Thoracic aorta (tissue), 2 donors: ENCODE data around the gene SLC25A26. TPM values are rescaled to one million over a fixed set of nuclear protein-coding genes. Genes with fewer than 3 reads are reported as not detected.
"Not testable (repeated sequence)": the region's sequence is repeated elsewhere in the genome, so short reads cannot be mapped to it uniquely, and the experiment has no call there.

ENCODE experiments used
- ATAC-seq: fragments of 150-250 bp; one replicate; pipeline ENCODE4 v1.8.0; 2017; ENCODE audit warnings: low read depth; ENCODE audit not compliant: insufficient number of reproducible peaks, low FRiP score
- DNase-seq: peaks from one replicate; pipeline ENCODE4 v3.0.0-alpha.2; 2020; ENCODE audit warnings: low spot score
- H3K27ac ChIP-seq, 2 donors: fragments of 200-600 bp; sonication (generic); 1 replicate in 1 of 2; 2 replicates in 1 of 2; pipeline ENCODE4 v1.5.1; 2016; ENCODE audit warnings: mild to moderate bottlenecking in 2 of 2, moderate library complexity in 2 of 2
- H3K27me3 ChIP-seq: fragments of 200-600 bp; sonication (generic); replicated peaks from 2 replicates; pipeline ENCODE4 v1.6.0; 2016; ENCODE audit warnings: mild to moderate bottlenecking; ENCODE audit not compliant: insufficient read depth
- H3K36me3 ChIP-seq: fragments of 200-600 bp; sonication (generic); one replicate; pipeline ENCODE4 v1.5.1; 2016
- H3K4me1 ChIP-seq, 2 donors: fragments of 200-600 bp; sonication (generic); 1 replicate in 1 of 2; 2 replicates in 1 of 2; pipeline versions ENCODE4 v1.5.1 to v1.6.0; 2016; ENCODE audit warnings: low read depth in 2 of 2, mild to moderate bottlenecking in 1 of 2; ENCODE audit not compliant: control insufficient read depth in 1 of 2
- H3K4me3 ChIP-seq: fragments of 200-600 bp; sonication (generic); 2 replicates; pipeline ENCODE4 v1.5.1; 2016; ENCODE audit warnings: mild to moderate bottlenecking
- H3K9me3 ChIP-seq: fragments of 200-600 bp; sonication (generic); 2 replicates; pipeline ENCODE4 v1.5.1; 2016
- CTCF ChIP-seq: fragments of 200-600 bp; sonication (generic); IDR thresholded peaks from one replicate; pipeline ENCODE4 v1.5.1; 2019; ENCODE audit warnings: antibody characterized with exemption
- total RNA-seq, 2 donors: library from RNA; depleted of rRNA; stranded (reverse); fragments of >200 nt; gene quantifications; one replicate each; pipeline versions ENCODE4 v1.1.0 to v1.2.3, GENCODE V29; 2016

Gene SLC25A26
- total RNA-seq, 2 donors from 2014 or later, result 32.5 to 32.8 TPM

- no peak for TF ChIP-seq CTCF
- Histone ChIP-seq H3K27me3 (no peaks in the 10 kb centered on the region), H3K4me1 (no peaks in the 10 kb centered on the region), H3K27ac (no peak overlapping the region), H3K9me3 (no peaks in the 10 kb centered on the region), H3K36me3 (no peaks in the 10 kb centered on the region), H3K4me3 (no peak overlapping the region)
- DNase-seq, result no peak
- no peak for ATAC-seq
Observed at GRCh38 chr3:66279168-66279567, 58.4 kb downstream of the SLC25A26 start.

GRCh38 chr3:66280304-66280703 lies 59.5 kb downstream of the SLC25A26 start:
- ATAC-seq (no peak), DNase-seq (no peak)
- H3K9me3 ChIP-seq, result no peaks in the 10 kb centered on the region
- no peaks in the 10 kb centered on the region for H3K4me1 ChIP-seq
- H3K36me3 ChIP-seq, result no peaks in the 10 kb centered on the region
- no peaks in the 10 kb centered on the region for H3K27me3 ChIP-seq
- no peak for TF ChIP-seq CTCF
- H3K4me3 ChIP-seq, result no peak overlapping the region
- no peak overlapping the region for H3K27ac ChIP-seq

DNA sequence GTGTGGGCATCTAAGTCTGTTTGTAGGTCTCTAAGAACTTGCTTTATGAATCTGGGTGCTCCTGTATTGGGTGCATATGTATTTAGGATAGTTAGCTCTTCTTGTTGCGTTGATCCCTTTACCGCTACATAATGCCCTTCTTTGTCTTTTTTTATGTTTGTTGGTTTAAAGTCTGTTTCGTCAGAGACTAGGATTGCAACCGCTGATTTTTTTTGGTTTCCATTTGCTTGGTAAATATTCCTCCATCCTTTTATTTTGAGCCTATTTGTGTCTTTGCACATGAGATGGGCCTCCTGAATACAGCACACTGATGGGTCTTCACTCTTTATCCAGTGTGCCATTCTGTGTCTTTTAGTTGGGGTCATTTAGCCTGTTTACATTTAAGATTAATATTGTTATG lies 71.1 kb downstream of the SLC25A26 start:
- not testable (repeated sequence) for H3K27me3 ChIP-seq, H3K36me3 ChIP-seq, H3K27ac ChIP-seq, H3K9me3 ChIP-seq, H3K4me1 ChIP-seq, ATAC-seq, DNase-seq, H3K4me3 ChIP-seq

GRCh38 chr3:66297260-66297873 lies 76.6 kb downstream of the SLC25A26 start:
- DNase-seq (no peak), ATAC-seq (no peak)
- H3K27me3 ChIP-seq, result no peaks in the 10 kb centered on the region
- H3K27ac ChIP-seq, result no peak overlapping the region
- H3K36me3 ChIP-seq, result no peaks in the 10 kb centered on the region
- peaks cover 12 to 15% of the 10 kb centered on the region in 2 donors for H3K4me1 ChIP-seq
- H3K9me3 ChIP-seq, result no peaks in the 10 kb centered on the region
- TF ChIP-seq CTCF, result no peak
- H3K4me3 ChIP-seq, result no peak overlapping the region

GRCh38 chr3:66297900-66298299 lies 77.1 kb downstream of the SLC25A26 start:
- DNase-seq, result no peak
- no peaks in the 10 kb centered on the region for H3K36me3 ChIP-seq
- H3K27ac ChIP-seq, result no peak overlapping the region
- H3K4me3 ChIP-seq, result no peak overlapping the region
- no peaks in the 10 kb centered on the region for H3K27me3 ChIP-seq
- TF ChIP-seq CTCF, result no peak
- H3K4me1 ChIP-seq, result peaks cover 12 to 15% of the 10 kb centered on the region in 2 donors
- no peak for ATAC-seq
- no peaks in the 10 kb centered on the region for H3K9me3 ChIP-seq

- Histone ChIP-seq H3K9me3 (no peaks in the 10 kb centered on the region), H3K36me3 (no peaks in the 10 kb centered on the region), H3K4me3 (no peak overlapping the region), H3K4me1 (peaks cover 12 to 15% of the 10 kb centered on the region in 2 donors), H3K27ac (no peak overlapping the region), H3K27me3 (no peaks in the 10 kb centered on the region)
- ATAC-seq (no peak), DNase-seq (no peak)
- TF ChIP-seq CTCF, result no peak
Observed at GRCh38 chr3:66298591-66298990, 77.8 kb downstream of the SLC25A26 start.

DNA sequence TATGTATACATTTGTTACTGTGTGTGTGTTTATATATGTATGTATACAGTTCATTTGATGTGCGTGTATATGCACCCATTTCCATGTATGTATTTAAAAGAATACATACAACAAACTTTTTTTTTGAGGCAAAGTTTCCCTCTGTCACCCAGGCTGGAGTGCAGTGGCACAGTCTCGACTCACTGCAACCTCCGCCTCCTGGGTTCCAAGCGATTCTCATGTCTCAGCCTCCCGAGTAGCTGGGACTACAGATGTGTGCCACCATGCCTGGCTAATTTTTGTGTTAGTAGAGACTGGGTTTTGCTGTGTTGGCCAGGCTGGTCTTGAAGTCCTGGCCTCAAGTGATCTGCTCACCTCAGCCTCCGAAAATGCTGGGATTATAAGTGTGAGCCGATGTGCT lies 78.3 kb downstream of the SLC25A26 start:
- H3K9me3 ChIP-seq, DNase-seq, H3K4me3 ChIP-seq, ATAC-seq, H3K36me3 ChIP-seq, H3K27me3 ChIP-seq, H3K27ac ChIP-seq: not testable (repeated sequence)
- H3K4me1 ChIP-seq, result peaks cover 12 to 15% of the 10 kb centered on the region in 2 donors
